ENCODE measurements around the gene MPI.

DNA sequence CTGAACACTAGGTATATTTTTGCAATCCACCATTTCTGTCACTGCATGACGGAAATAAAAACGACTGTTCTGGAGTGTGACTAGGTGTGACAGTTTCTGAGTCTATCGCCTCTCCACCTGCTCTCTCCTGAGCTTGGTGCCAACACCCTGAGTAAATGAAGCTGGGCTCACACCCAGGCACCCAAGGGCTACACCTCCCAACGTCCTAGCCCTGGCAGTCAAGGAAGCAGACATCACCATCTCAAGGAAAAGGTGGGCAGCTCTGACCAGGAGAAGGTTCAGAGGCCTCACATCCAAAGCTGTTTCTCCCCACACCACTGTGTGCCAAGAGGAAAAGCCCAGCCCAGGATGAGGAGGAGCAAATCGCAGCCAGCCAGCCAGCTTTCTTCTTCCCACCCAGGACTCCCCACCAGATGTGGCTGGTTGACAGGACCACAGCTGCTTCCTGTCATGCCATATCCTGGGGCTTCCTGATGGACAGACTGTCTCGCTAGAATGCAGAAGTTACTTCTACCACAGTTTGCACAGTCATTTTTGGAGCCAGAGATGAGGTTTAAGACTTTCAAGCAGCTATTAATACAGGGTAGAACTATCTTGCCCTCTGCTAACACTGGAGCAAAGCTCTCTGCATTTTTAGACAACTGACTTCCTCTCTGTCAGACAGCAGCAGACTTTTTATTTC, 20.0 kb upstream of the MPI start:
- TF ChIP-seq CTCF (tag by site-specific recombination; IDR thresholded peaks at IDR 0.05) (no peak), PRDM10 (tag by site-specific recombination; IDR thresholded peaks at IDR 0.05) (no peak), ZNF146 (tag by site-specific recombination; IDR thresholded peaks at IDR 0.05) (no peak), ZNF549 (tag by site-specific recombination; IDR thresholded peaks at IDR 0.05) (no peak), SALL2 (tag by site-specific recombination; IDR thresholded peaks at IDR 0.05; ENCODE audit: borderline replicate concordance) (no peak), YY1 (tag by site-specific recombination; IDR thresholded peaks at IDR 0.05) (no peak)

Measured in HEK293 (cell line).